Measurements from ENCODE around the gene ANKH. TPM values are rescaled to one million over a fixed set of nuclear protein-coding genes. Genes with fewer than 3 reads are reported as not detected.

Gene ANKH
- total RNA-seq, 1 experiment from 2014 or later, result 65.2 TPM

GRCh38 chr5:14766584-14766983, 105.0 kb downstream of the ANKH start:
- H3K27ac ChIP-seq (ENCODE audit: low read depth, low read length), result no peak overlapping the region
- H3K9ac ChIP-seq (ENCODE audit: low read length), result no peak overlapping the region
- no peaks in the 10 kb centered on the region for H3K4me1 ChIP-seq (ENCODE audit: control insufficient read depth in 1 of 2, insufficient read depth in 2 of 2, low read length in 2 of 2)
- H3K36me3 ChIP-seq (ENCODE audit: control insufficient read depth in 1 of 2, insufficient read depth in 2 of 2, low read length in 2 of 2), result no peaks in the 10 kb centered on the region
- intact Hi-C loops (cut with micrococcal nuclease), result no loop called here
- CTCF ChIA-PET, result no interaction called here
- no peak overlapping the region for H3K4me2 ChIP-seq (ENCODE audit: low read length)
- TF ChIP-seq ZFX (IDR thresholded peaks at IDR 0.05), result no peak
- no peak for TF ChIP-seq CEBPB (IDR thresholded peaks at IDR 0.05; ENCODE audit: low read depth)
- TF ChIP-seq ZNF274 (IDR thresholded peaks at IDR 0.05; ENCODE audit: low read depth, low read length), result no peak
- TF ChIP-seq EGR1 (IDR thresholded peaks at IDR 0.05; ENCODE audit: low read depth), result no peak
- TF ChIP-seq JUND (IDR thresholded peaks at IDR 0.05), result no peak
- no peak for TF ChIP-seq SP1 (IDR thresholded peaks at IDR 0.05; ENCODE audit: low read depth)
- no peak for TF ChIP-seq ATF3 (IDR thresholded peaks at IDR 0.05)
- no peak for TF ChIP-seq CTCF (IDR thresholded peaks at IDR 0.05 in 2 of 3, conservative IDR thresholded peaks at IDR 0.05 in 1 of 3; ENCODE audit: borderline replicate concordance in 1 of 3, insufficient read depth in 1 of 3, low read depth in 2 of 3, low read length in 2 of 3)
- no peak for TF ChIP-seq POLR2A (IDR thresholded peaks at IDR 0.05; ENCODE audit: borderline replicate concordance, extremely low read depth, insufficient read depth, insufficient read length)
- TF ChIP-seq ELF1 (IDR thresholded peaks at IDR 0.05; ENCODE audit: borderline replicate concordance, low read depth), result no peak
- TF ChIP-seq ZBTB33 (IDR thresholded peaks at IDR 0.05; ENCODE audit: extremely low read depth, insufficient replicate concordance, low read length), result no peak
- no peak for TF ChIP-seq EZH2phosphoT487 (IDR thresholded peaks at IDR 0.05; ENCODE audit: borderline replicate concordance)
- no peak for TF ChIP-seq CBX3 (IDR thresholded peaks at IDR 0.05; ENCODE audit: low read depth)
- TF ChIP-seq REST (IDR thresholded peaks at IDR 0.05; ENCODE audit: low read depth), result no peak
- no peak for TF ChIP-seq EZH2 (IDR thresholded peaks at IDR 0.05)
- TF ChIP-seq YY1 (IDR thresholded peaks at IDR 0.05; ENCODE audit: extremely low read depth, insufficient replicate concordance, low read depth, low read length), result no peak
- H3K79me2 ChIP-seq (ENCODE audit: insufficient read depth, low read length), result no peaks in the 10 kb centered on the region
- ATAC-seq, result no peak
- POLR2A ChIA-PET, result no interaction called here
- no peaks in the 10 kb centered on the region for H4K20me1 ChIP-seq (ENCODE audit: insufficient read depth)
- H3K27me3 ChIP-seq (ENCODE audit: insufficient read depth, low read length), result no peaks in the 10 kb centered on the region
- no peaks in the 10 kb centered on the region for H3K9me2 ChIP-seq (ENCODE audit: insufficient read depth)
- no peak overlapping the region for H2AFZ ChIP-seq (ENCODE audit: low read depth, low read length, poor library complexity, severe bottlenecking)
- H3K4me3 ChIP-seq (replicated peaks in 1 of 2; ENCODE audit: low read depth in 1 of 2, low read length in 2 of 2), result no peak overlapping the region
- no peaks in the 10 kb centered on the region for H3K9me3 ChIP-seq (ENCODE audit: control insufficient read depth in 1 of 2, insufficient read depth in 1 of 2, low read depth in 1 of 2, low read length in 2 of 2)
- DNase-seq (ENCODE audit: low read depth, low spot score), result no peak
- BruUV-seq (replicated peaks), result no TSS peak
- RAD21 ChIA-PET (ENCODE audit: low non-redundant PET in 1 of 2, low total read pairs in 2 of 2, uncharacterized antibody in 2 of 2, unreplicated experiment in 2 of 2), result no interaction called here
